B cell (primary cell): ENCODE measurements around the gene LAMB1. TPM values are rescaled to one million over a fixed set of nuclear protein-coding genes. Genes with fewer than 3 reads are reported as not detected.

ENCODE experiments used
- ATAC-seq: fragments of 200-7000 bp; cut with Tn5 transposase; one replicate; pipeline ENCODE4 v1.10.0; 2021; ENCODE audit warnings: low read depth, mild to moderate bottlenecking, moderate number of reproducible peaks, moderate library complexity
- CTCF ChIA-PET: fragments of 350-600 bp; sonication (Branson Sonifier 250); formaldehyde crosslinking; loops from one replicate; lab custom pipeline; 2021; ENCODE audit warnings: antibody characterized with exemption, inconsistent platforms; lab: Charles Lee
- POLR2A ChIA-PET: fragments of 350-600 bp; sonication (Branson Sonifier 250); formaldehyde crosslinking; loops from one replicate; lab custom pipeline; 2021; ENCODE audit warnings: antibody characterized with exemption; lab: Charles Lee
- DNase-seq: peaks from one replicate; pipeline ENCODE4 v3.0.0; 2013
- H2AFZ ChIP-seq: 2 replicates; pipeline ENCODE4 v1.6.1; 2012; ENCODE audit warnings: mild to moderate bottlenecking, low read depth, low read length; ENCODE audit not compliant: insufficient read depth, poor library complexity, severe bottlenecking
- H3K27ac ChIP-seq, 2 donors: 1 replicate in 1 of 2; 2 replicates in 1 of 2; pipeline ENCODE4 v1.5.1; 2012 to 2013; ENCODE audit warnings: low read length in 2 of 2, mild to moderate bottlenecking in 2 of 2, moderate library complexity in 1 of 2
- H3K27me3 ChIP-seq, 4 experiments: fragments of 200-600 bp in 1 of 4; sonication (generic) in 1 of 4; replicated peaks in 1 of 4; 1 replicate in 2 of 4; 2 replicates in 2 of 4; pipeline versions ENCODE4 v1.6.1 to v1.7.0; 2013 to 2016; ENCODE audit warnings: low read length in 3 of 4, mild to moderate bottlenecking in 2 of 4, mixed read lengths in 1 of 4, moderate library complexity in 1 of 4; ENCODE audit not compliant: insufficient read depth in 4 of 4, control insufficient read depth in 3 of 4; ENCODE audit errors: control extremely low read depth in 1 of 4
- H3K36me3 ChIP-seq, 2 experiments: replicated peaks in 1 of 2; 1 replicate in 1 of 2; 2 replicates in 1 of 2; pipeline versions ENCODE4 v1.6.1 to v1.7.1; 2013; ENCODE audit warnings: low read length in 1 of 2; ENCODE audit not compliant: insufficient read depth in 2 of 2, control insufficient read depth in 1 of 2; ENCODE audit errors: control extremely low read depth in 1 of 2, extremely low read depth in 1 of 2
- H3K4me1 ChIP-seq, 2 donors: fragments of 200-600 bp in 1 of 2; sonication (generic) in 1 of 2; 1 replicate in 1 of 2; 2 replicates in 1 of 2; pipeline versions ENCODE4 v1.5.1 to v1.6.1; 2013 to 2017; ENCODE audit warnings: low read length in 2 of 2; ENCODE audit not compliant: control insufficient read depth in 2 of 2, insufficient read depth in 2 of 2
- H3K4me2 ChIP-seq: replicated peaks from 2 replicates; pipeline ENCODE3; 2012; ENCODE audit warnings: mild to moderate bottlenecking, low read depth, low read length; ENCODE audit not compliant: poor library complexity, severe bottlenecking
- H3K4me3 ChIP-seq, 5 experiments: fragments of 200-600 bp in 1 of 5; sonication (generic) in 1 of 5; 1 replicate in 3 of 5; 2 replicates in 2 of 5; pipeline versions ENCODE4 v1.5.1 to v1.7.0; 2011 to 2016; ENCODE audit warnings: low read length in 4 of 5, mild to moderate bottlenecking in 4 of 5, low read depth in 2 of 5, control low read depth in 1 of 5, moderate library complexity in 1 of 5; ENCODE audit not compliant: insufficient read depth in 1 of 5; ENCODE audit errors: control extremely low read depth in 1 of 5, extremely low read depth in 1 of 5
- H3K79me2 ChIP-seq: fragments of 200-600 bp; sonication (generic); one replicate; pipeline ENCODE4 v1.6.0; 2016; ENCODE audit warnings: low read length; ENCODE audit not compliant: control insufficient read depth, insufficient read depth
- H3K9ac ChIP-seq: fragments of 200-600 bp; sonication (generic); 2 replicates; pipeline ENCODE4 v1.6.1; 2017; ENCODE audit warnings: mild to moderate bottlenecking, low read length, moderate library complexity
- H3K9me3 ChIP-seq, 3 donors: one replicate each; pipeline versions ENCODE4 v1.6.1 to v1.7.1; 2013; ENCODE audit warnings: low read length in 2 of 3; ENCODE audit not compliant: control insufficient read depth in 2 of 3, insufficient read depth in 1 of 3; ENCODE audit errors: control extremely low read depth in 1 of 3
- H4K20me1 ChIP-seq: 2 replicates; pipeline ENCODE4 v1.6.0; 2012; ENCODE audit warnings: mild to moderate bottlenecking, low read length; ENCODE audit not compliant: insufficient read depth, control insufficient read depth, poor library complexity, severe bottlenecking
- H3K27ac Mint-ChIP-seq: one replicate; pipeline ENCODE4 v1.8.0; 2021; ENCODE audit warnings: mixed read lengths
- H3K27me3 Mint-ChIP-seq: one replicate; pipeline ENCODE4 v1.8.0; 2021; ENCODE audit warnings: mixed read lengths
- H3K4me1 Mint-ChIP-seq: one replicate; pipeline ENCODE4 v1.8.0; 2021; ENCODE audit warnings: mixed read lengths
- H3K4me3 Mint-ChIP-seq: one replicate; pipeline ENCODE4 v1.8.0; 2021; ENCODE audit warnings: mixed read lengths
- H3K9me3 Mint-ChIP-seq: one replicate; pipeline ENCODE4 v1.8.0; 2022; ENCODE audit warnings: mixed read lengths; ENCODE audit not compliant: insufficient read depth
- EZH2 ChIP-seq: IDR thresholded peaks from 2 replicates; pipeline ENCODE4 v1.6.1; 2012; ENCODE audit warnings: borderline replicate concordance, low read depth, mild to moderate bottlenecking, moderate library complexity, low read length; ENCODE audit not compliant: insufficient read depth, poor library complexity, severe bottlenecking
- WGBS: methylation state at CpG from one replicate; pipeline ENCODE4 v1.1.5; 2013; ENCODE audit warnings: missing lambda C conversion rate; ENCODE audit not compliant: insufficient coverage; 5-methylcytosine and 5-hydroxymethylcytosine counted together
- intact Hi-C: fragments of 100-400 bp; cut with micrococcal nuclease; formaldehyde crosslinking; loops from one replicate; pipeline ENCODE4 v1.10.0; 2022
- polyA plus RNA-seq: library from polyadenylated mRNA; depleted of rRNA; stranded (reverse); fragments of >200 nt; gene quantifications from 2 replicates; pipeline ENCODE4 v1.2.3, GENCODE V29; 2012
- total RNA-seq, 2 donors: library from RNA; stranded (reverse); fragments of 120-200 nt in 1 of 2; gene quantifications; 1 replicate in 1 of 2; 2 replicates in 1 of 2; pipeline versions ENCODE4 v1.2.3 to v1.2.4, GENCODE V29; 2013 to 2022
- TF ChIP-seq, protein P1 (sequence below): fragments of 200-600 bp; IDR thresholded peaks from one replicate; pipeline ENCODE4 v1.8.0; 2022; ENCODE audit warnings: antibody characterized with exemption, mild to moderate bottlenecking

LAMB1 gene
- total and polyA plus RNA-seq, 2 donors (not counting 1 experiment from before 2014, with no cell fraction given), result not detected

DNA sequence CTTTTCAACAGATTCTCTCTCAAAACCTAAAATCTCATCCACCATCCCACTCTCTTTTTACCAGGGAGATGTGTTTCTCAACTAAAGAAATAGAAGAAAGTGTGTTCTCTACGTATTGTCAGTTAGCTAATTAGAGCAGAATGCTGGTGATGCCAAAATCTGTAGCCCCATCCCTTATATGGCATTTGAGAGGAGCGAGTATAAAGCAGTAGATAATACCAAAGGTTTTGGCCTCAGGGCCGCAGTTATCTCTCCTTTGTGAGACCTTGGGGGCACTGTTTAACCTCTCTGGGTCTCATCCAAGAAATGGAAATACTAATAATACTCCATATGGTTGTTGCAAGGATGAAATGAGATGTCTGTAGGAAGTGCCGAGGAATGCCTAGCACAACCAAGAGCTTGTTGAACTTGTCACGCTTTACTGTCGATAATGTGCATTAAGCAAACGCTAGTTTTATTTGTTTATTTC is 112.4 kb downstream of the LAMB1 start:
- POLR2A ChIA-PET, result interaction anchor here (0.7 kb wide), 1 partner anchor 147 kb away, joined by 6 read pairs; no protein-coding TSS in a partner anchor
- Histone ChIP-seq H3K79me2 (peaks cover 50% of the 10 kb centered on the region), H3K27ac (peak overlapping the region; percentile 91 to 97), H4K20me1 (peaks cover 7% of the 10 kb centered on the region), H3K4me3 (peak overlapping the region; percentile 72 to 86 (median 83)), H2AFZ (peak overlapping the region; percentile 98), H3K36me3 (peaks cover 6 to 15% of the 10 kb centered on the region in 2 experiments), H3K4me2 (peak overlapping the region; percentile 87), H3K27me3 (no peaks in the 10 kb centered on the region), H3K4me1 (peaks cover 9 to 22% of the 10 kb centered on the region in 2 donors), H3K9ac (peak overlapping the region; percentile 90), H3K9me3 (no peaks in the 10 kb centered on the region)
- H3K4me1 Mint-ChIP-seq, result peaks cover 42% of the 10 kb centered on the region
- no peaks in the 10 kb centered on the region for H3K9me3 Mint-ChIP-seq
- peaks cover 7% of the 10 kb centered on the region for H3K27me3 Mint-ChIP-seq
- intact Hi-C loops, result loop anchor here (2.0 to 10.0 kb wide), 5 partner anchors 326 to 1292 kb away; partner anchors contain the start of genes COG5, DNAJB9, DUS4L and HBP1
- DNase-seq, result no peak
- CTCF ChIA-PET, result interaction anchor here (4.2 to 4.5 kb wide), 2 partner anchors 11 to 15 kb away, joined by 20 to 36 read pairs; no protein-coding TSS in a partner anchor
- ATAC-seq, result peak; percentile 2
- no peak for TF ChIP-seq EZH2
- TF ChIP-seq, protein P1, sequence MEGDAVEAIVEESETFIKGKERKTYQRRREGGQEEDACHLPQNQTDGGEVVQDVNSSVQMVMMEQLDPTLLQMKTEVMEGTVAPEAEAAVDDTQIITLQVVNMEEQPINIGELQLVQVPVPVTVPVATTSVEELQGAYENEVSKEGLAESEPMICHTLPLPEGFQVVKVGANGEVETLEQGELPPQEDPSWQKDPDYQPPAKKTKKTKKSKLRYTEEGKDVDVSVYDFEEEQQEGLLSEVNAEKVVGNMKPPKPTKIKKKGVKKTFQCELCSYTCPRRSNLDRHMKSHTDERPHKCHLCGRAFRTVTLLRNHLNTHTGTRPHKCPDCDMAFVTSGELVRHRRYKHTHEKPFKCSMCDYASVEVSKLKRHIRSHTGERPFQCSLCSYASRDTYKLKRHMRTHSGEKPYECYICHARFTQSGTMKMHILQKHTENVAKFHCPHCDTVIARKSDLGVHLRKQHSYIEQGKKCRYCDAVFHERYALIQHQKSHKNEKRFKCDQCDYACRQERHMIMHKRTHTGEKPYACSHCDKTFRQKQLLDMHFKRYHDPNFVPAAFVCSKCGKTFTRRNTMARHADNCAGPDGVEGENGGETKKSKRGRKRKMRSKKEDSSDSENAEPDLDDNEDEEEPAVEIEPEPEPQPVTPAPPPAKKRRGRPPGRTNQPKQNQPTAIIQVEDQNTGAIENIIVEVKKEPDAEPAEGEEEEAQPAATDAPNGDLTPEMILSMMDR, result no peak
- H3K4me3 Mint-ChIP-seq, result peak overlapping the region; percentile 99
- no CpG with 5 or more reads among the region's 7 CpGs for WGBS
- peak overlapping the region; percentile 97 for H3K27ac Mint-ChIP-seq

DNA sequence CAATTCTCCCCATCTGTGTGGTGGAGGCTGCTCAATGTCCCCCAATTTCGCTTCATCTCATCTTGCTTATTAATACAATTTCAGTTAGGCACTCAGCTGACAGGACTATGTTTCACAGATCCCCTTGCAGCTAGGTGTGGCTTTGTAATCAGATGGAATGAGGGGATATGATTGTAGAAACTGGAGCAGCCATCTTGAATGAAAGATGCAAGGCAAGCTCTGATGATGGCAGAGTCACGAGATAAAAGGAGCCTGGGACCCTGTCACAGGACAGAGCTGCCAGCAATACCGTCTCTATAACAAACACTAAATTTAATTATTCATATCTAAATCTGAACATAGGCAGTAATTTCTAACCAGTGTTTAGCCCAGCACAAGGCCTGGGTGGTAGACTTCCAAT is 113.0 kb downstream of the LAMB1 start:
- H3K27ac ChIP-seq, result peak overlapping the region in 1 of 2 donors; percentile 97

More for the DNA sequence above, 113.0 kb downstream of the LAMB1 start:
- Histone ChIP-seq H3K79me2 (peaks cover 45% of the 10 kb centered on the region), H3K4me2 (peak overlapping the region; percentile 87), H3K36me3 (peaks cover under 1 to 10% of the 10 kb centered on the region in 2 experiments), H3K27me3 (no peaks in the 10 kb centered on the region), H3K9me3 (no peaks in the 10 kb centered on the region), H3K4me3 (no peak overlapping the region), H4K20me1 (peaks cover 7% of the 10 kb centered on the region), H3K9ac (no peak overlapping the region), H2AFZ (peak overlapping the region; percentile 98), H3K4me1 (peaks cover 9 to 22% of the 10 kb centered on the region in 2 donors)
- H3K27ac Mint-ChIP-seq, result no peak overlapping the region
- no peak for ATAC-seq
- ChIA-PET CTCF (interaction anchor here (4.2 to 4.5 kb wide), 2 partner anchors 10 to 15 kb away, joined by 20 to 36 read pairs; no protein-coding TSS in a partner anchor), POLR2A (no interaction called here)
- no peak for DNase-seq
- H3K4me3 Mint-ChIP-seq, result no peak overlapping the region
- intact Hi-C loops, result loop anchor here (2.0 to 10.0 kb wide), 5 partner anchors 325 to 1291 kb away; partner anchors contain the start of genes COG5, DNAJB9, DUS4L and HBP1
- H3K9me3 Mint-ChIP-seq, result no peaks in the 10 kb centered on the region
- TF ChIP-seq, protein P1, result no peak
- no peak for TF ChIP-seq EZH2
- 80% methylated on average over 1 of the region's 3 CpGs for WGBS
- peaks cover 37% of the 10 kb centered on the region for H3K4me1 Mint-ChIP-seq
- H3K27me3 Mint-ChIP-seq, result peaks cover 11% of the 10 kb centered on the region
